Heart left ventricle (tissue), 16 donors: Measurements from ENCODE around the gene MAPK10. TPM values are rescaled to one million over a fixed set of nuclear protein-coding genes. Genes with fewer than 3 reads are reported as not detected.
A peak's percentile ranks its signal among the peaks of the same experiment; 100 is the strongest.

ENCODE experiments used
- ATAC-seq, 4 donors: fragments of 200-7000 bp; cut with Tn5 transposase; one replicate each; pipeline ENCODE4 v1.9.1; 2020 to 2022; ENCODE audit warnings: moderate library complexity in 4 of 4, mild to moderate bottlenecking in 3 of 4, moderate number of reproducible peaks in 1 of 4
- DNase-seq, 5 donors: peaks; one replicate each; pipeline ENCODE4 v3.0.0-alpha.2; 2020
- H3K27ac ChIP-seq, 12 donors: fragments of 200-600 bp; sonication (generic) in 4 of 12; one replicate each; pipeline versions ENCODE4 v1.5.0 to v1.8.0; 2016 to 2022; ENCODE audit warnings: mild to moderate bottlenecking in 2 of 12
- H3K27me3 ChIP-seq, 9 donors: fragments of 200-600 bp; sonication (generic) in 2 of 9; one replicate each; pipeline versions ENCODE4 v1.5.1 to v1.8.0; 2016 to 2022; ENCODE audit warnings: mild to moderate bottlenecking in 3 of 9
- H3K36me3 ChIP-seq, 9 donors: fragments of 200-600 bp; sonication (generic) in 2 of 9; one replicate each; pipeline versions ENCODE4 v1.5.0 to v1.8.0; 2018 to 2022; ENCODE audit warnings: mild to moderate bottlenecking in 2 of 9
- H3K4me1 ChIP-seq, 12 donors: fragments of 200-600 bp; sonication (generic) in 4 of 12; one replicate each; pipeline versions ENCODE4 v1.5.0 to v1.8.0; 2016 to 2022; ENCODE audit warnings: mild to moderate bottlenecking in 3 of 12
- H3K4me3 ChIP-seq, 12 donors: fragments of 200-600 bp; sonication (generic) in 4 of 12; one replicate each; pipeline versions ENCODE4 v1.5.0 to v1.8.0; 2017 to 2022; ENCODE audit warnings: mild to moderate bottlenecking in 9 of 12, moderate library complexity in 4 of 12
- H3K9me3 ChIP-seq, 12 donors: fragments of 200-600 bp; sonication (generic) in 4 of 12; one replicate each; pipeline versions ENCODE4 v1.5.0 to v1.8.0; 2016 to 2022; ENCODE audit warnings: mild to moderate bottlenecking in 1 of 12
- CTCF ChIP-seq, 12 donors: fragments of 200-600 bp; sonication (generic) in 4 of 12; IDR thresholded peaks; one replicate each; pipeline versions ENCODE4 v1.5.0 to v1.8.0; 2018 to 2022; ENCODE audit warnings: antibody characterized with exemption in 12 of 12, mild to moderate bottlenecking in 5 of 12
- POLR2A ChIP-seq, 2 donors: fragments of 450-650 bp; IDR thresholded peaks; one replicate each; pipeline ENCODE4 v1.6.1; 2017; ENCODE audit warnings: antibody characterized with exemption in 2 of 2, mild to moderate bottlenecking in 2 of 2, moderate library complexity in 2 of 2
- WGBS, 4 donors: extraction: QIAGEN DNeasy Blood & Tissue Kit in 2 of 4; methylation state at CpG; one replicate each; pipeline versions ENCODE4 v1.1.5 to v1.1.7; 2013 to 2018; 5-methylcytosine and 5-hydroxymethylcytosine counted together
- intact Hi-C, 10 donors: fragments of 100-400 bp; cut with DNase I; formaldehyde crosslinking; loops; one replicate each; pipeline versions ENCODE4 v1.11.1 to v1.14.2; 2022
- polyA plus RNA-seq, 2 donors: library from polyadenylated mRNA; stranded (reverse); fragments of 200-250 nt; gene quantifications; one replicate each; pipeline ENCODE4 v1.2.3, GENCODE V29; 2013
- total RNA-seq, 9 donors: library from RNA; depleted of rRNA in 2 of 9; stranded (reverse); fragments of >200 nt in 2 of 9; fragmentation: NEBNext Ultra II Directional in 3 of 9; extraction: Animal tissue kit (Norgen Biotek cat#: 25700) in 3 of 9; gene quantifications; one replicate each; pipeline versions ENCODE4 v1.1.0 to v1.2.4, GENCODE V29; 2016 to 2023
- donor health status: ischemic (EF 13 %, LVEDD 7.1; RV severe dilation, severe dysfunction).
- donor health status: healthy with polysubstance abuse.
- donor health status: DM: no; HTN: yes; CAD: no.
- donor health status: DM: no; HTN: no; CAD: no.
- donor health status: ischemic (EF 25% LVEDD 6.9; RV normal size, moderate dysfunction).
- donor health status: ischemic (EF 25% LVEDD 5.7; RV mildly dilated, moderate dysfunction).
- donor health status: healthy.
- donor health status: DM: yes; HTN: yes; CAD: no.
- donor health status: ischemic (EF 35%, LVEDD 5.7; RV mildly dilated, moderate dysfunction).
- donor health status: nonischemic (EF 11% LVEDD 7.7; RV severe dilation, severe dysfunction).
- donor health status: DM: yes; HTN: yes; CAD: no.
- donor health status: PGD.
- donor health status: ischemic (EF 29% LVEDD 5.4; RV normal size, mild dysfunction).
- donor health status: nonischemic (EF 23%, LVEDD 6.1; RV moderate dilation, normal function).

The MAPK10 gene
- total and polyA plus RNA-seq, 11 donors = 0.87 to 14.1 (median 2.7) TPM

- Histone ChIP-seq H3K27ac (no peak overlapping the region), H3K36me3 (peaks cover 0 to 18% (median 0%) of the 10 kb centered on the region in 9 donors), H3K27me3 (no peaks in the 10 kb centered on the region), H3K9me3 (no peaks in the 10 kb centered on the region), H3K4me3 (no peak overlapping the region), H3K4me1 (peaks cover 0 to 43% (median 12%) of the 10 kb centered on the region in 12 donors)
- peak in 1 of 4 donors; percentile 39 for ATAC-seq
- WGBS, 4 donors = 39 to 53% (median 45%) methylated on average over 2 of the region's 2 CpGs
- no peak for DNase-seq
- no peak for TF ChIP-seq CTCF (IDR thresholded peaks at IDR 0.05)
- intact Hi-C loops = loop anchor here in 2 of 10 donors (5.0 to 10.0 kb wide), 2 partner anchors 74 to 823 kb away; no protein-coding TSS in a partner anchor
These were observed 389.3 kb downstream of the MAPK10 start for GRCh38 chr4:85970535-85970934.

GRCh38 chr4:85968945-85969819, 390.7 kb downstream of the MAPK10 start:
- ATAC-seq (peak; percentile 38 to 74 (median 55)), DNase-seq (no peak)
- peaks cover 0 to 43% (median 12%) of the 10 kb centered on the region in 12 donors for H3K4me1 ChIP-seq
- WGBS, 4 donors = 27 to 41% (median 34%) methylated on average over 3 of the region's 3 CpGs
- no peak overlapping the region for H3K27ac ChIP-seq
- no peak overlapping the region for H3K4me3 ChIP-seq
- TF ChIP-seq POLR2A (IDR thresholded peaks at IDR 0.05) (no peak), CTCF (IDR thresholded peaks at IDR 0.05) (peak; percentile 44 to 78 (median 63))
- intact Hi-C loops = loop anchor here (1.0 to 10.0 kb wide), 17 partner anchors 57 to 887 kb away; no protein-coding TSS in a partner anchor
- no peaks in the 10 kb centered on the region for H3K27me3 ChIP-seq
- H3K36me3 ChIP-seq = peaks cover 0 to 11% (median 0%) of the 10 kb centered on the region in 9 donors
- H3K9me3 ChIP-seq = no peaks in the 10 kb centered on the region

GRCh38 chr4:85967872-85968271, 392.0 kb downstream of the MAPK10 start:
- TF ChIP-seq CTCF (IDR thresholded peaks at IDR 0.05) (no peak), POLR2A (IDR thresholded peaks at IDR 0.05) (no peak)
- 67 to 77% (median 69%) methylated on average over 2 of the region's 2 CpGs for WGBS, 4 donors
- H3K36me3 ChIP-seq = peaks cover 0 to 10% (median 0%) of the 10 kb centered on the region in 9 donors
- intact Hi-C loops = loop anchor here (1.0 to 10.0 kb wide), 16 partner anchors 56 to 886 kb away; no protein-coding TSS in a partner anchor
- no peak overlapping the region for H3K4me3 ChIP-seq
- no peak overlapping the region for H3K27ac ChIP-seq
- peaks cover 0 to 43% (median 12%) of the 10 kb centered on the region in 12 donors for H3K4me1 ChIP-seq
- ATAC-seq (peak in 1 of 4 donors; percentile 40), DNase-seq (no peak)
- H3K27me3 ChIP-seq = no peaks in the 10 kb centered on the region
- no peaks in the 10 kb centered on the region for H3K9me3 ChIP-seq

- Histone ChIP-seq H3K4me1 (peaks cover 0 to 49% (median 12%) of the 10 kb centered on the region in 12 donors), H3K4me3 (no peak overlapping the region), H3K36me3 (no peaks in the 10 kb centered on the region), H3K27ac (peak overlapping the region in 2 of 12 donors; percentile 6 to 21), H3K27me3 (no peaks in the 10 kb centered on the region), H3K9me3 (no peaks in the 10 kb centered on the region)
- intact Hi-C loops = loop anchor here (1.0 to 10.0 kb wide), 16 partner anchors 54 to 884 kb away; no protein-coding TSS in a partner anchor
- 6 to 53% (median 14%) methylated on average over 2 of the region's 2 CpGs for WGBS, 4 donors
- DNase-seq = no peak
- ATAC-seq = no peak
- TF ChIP-seq CTCF (IDR thresholded peaks at IDR 0.05) = no peak
- TF ChIP-seq POLR2A (IDR thresholded peaks at IDR 0.05) = no peak
These were observed 393.5 kb downstream of the MAPK10 start for GRCh38 chr4:85966373-85966772.
